Stomach (tissue), 4 donors: ENCODE data around the gene MSMP.

Experiments
- EP300 ChIP-seq: sonication (generic); formaldehyde crosslinking; IDR thresholded peaks from one replicate; pipeline ENCODE4 v1.6.1; 2017; ENCODE audit warnings: antibody characterized with exemption
- POLR2A ChIP-seq, 4 donors: fragments of 450-650 bp; IDR thresholded peaks; one replicate each; pipeline ENCODE4 v1.6.1; 2016; ENCODE audit warnings: antibody characterized with exemption in 4 of 4, control low read depth in 2 of 4, mild to moderate bottlenecking in 1 of 4, moderate library complexity in 1 of 4
- TF ChIP-seq, protein P1 (sequence below), 7 experiments: fragments of 450-650 bp in 4 of 7; fragments of 200-600 bp in 3 of 7; sonication (generic) in 3 of 7; IDR thresholded peaks; one replicate each; pipeline ENCODE4 v1.5.1; 2016 to 2019; ENCODE audit warnings: antibody characterized with exemption in 7 of 7, control low read depth in 2 of 7, mild to moderate bottlenecking in 1 of 7

DNA sequence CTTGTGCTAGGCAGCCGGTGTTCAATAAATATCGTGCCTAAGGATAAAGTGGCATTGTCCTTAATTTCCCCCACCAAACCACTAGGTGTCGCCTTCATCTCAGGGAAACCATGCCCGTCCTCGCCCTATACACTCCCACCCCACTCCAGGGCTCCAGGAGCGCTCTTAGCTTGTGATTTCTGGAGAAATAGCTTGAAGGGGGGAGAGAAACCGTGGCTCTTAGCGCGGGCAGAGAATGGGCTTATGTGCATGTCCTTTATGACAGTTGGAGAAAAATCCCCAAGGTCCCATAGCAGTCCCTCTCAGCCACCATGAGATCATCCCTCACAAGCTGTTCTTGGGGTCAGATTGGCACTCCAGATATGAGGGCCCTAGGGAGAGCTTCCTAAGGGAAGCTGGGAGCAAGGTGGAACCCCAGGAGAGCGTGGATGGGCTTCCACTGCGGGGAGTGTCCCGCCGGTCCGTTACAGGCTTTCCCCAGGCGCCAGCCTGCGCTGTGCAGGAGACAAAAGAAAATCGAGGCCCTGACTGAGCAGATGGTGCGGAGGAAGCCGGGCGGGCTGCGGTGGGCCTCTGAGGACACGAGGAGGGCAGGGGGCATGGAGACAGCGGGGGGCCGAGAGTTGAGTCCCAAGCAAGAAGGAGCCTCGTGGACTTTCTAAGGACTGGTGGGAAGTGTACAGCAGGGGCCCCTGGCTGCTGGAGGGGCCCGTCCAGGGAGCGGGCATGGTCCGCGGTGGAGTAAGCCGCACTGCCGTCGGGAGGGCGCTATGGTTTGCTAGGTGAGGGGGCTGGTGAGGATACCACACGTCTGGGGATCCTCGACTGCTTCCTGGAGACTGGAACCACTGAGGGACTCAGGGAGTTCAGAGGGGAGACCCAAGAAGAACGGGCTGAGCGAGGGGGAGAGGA lies 36.6 kb upstream of the MSMP start:
- TF ChIP-seq, protein P1, sequence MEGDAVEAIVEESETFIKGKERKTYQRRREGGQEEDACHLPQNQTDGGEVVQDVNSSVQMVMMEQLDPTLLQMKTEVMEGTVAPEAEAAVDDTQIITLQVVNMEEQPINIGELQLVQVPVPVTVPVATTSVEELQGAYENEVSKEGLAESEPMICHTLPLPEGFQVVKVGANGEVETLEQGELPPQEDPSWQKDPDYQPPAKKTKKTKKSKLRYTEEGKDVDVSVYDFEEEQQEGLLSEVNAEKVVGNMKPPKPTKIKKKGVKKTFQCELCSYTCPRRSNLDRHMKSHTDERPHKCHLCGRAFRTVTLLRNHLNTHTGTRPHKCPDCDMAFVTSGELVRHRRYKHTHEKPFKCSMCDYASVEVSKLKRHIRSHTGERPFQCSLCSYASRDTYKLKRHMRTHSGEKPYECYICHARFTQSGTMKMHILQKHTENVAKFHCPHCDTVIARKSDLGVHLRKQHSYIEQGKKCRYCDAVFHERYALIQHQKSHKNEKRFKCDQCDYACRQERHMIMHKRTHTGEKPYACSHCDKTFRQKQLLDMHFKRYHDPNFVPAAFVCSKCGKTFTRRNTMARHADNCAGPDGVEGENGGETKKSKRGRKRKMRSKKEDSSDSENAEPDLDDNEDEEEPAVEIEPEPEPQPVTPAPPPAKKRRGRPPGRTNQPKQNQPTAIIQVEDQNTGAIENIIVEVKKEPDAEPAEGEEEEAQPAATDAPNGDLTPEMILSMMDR (IDR thresholded peaks at IDR 0.05): peak in 5 of 7 experiments; percentile 80 to 95 (median 90)
- TF ChIP-seq EP300 (no peak), POLR2A (IDR thresholded peaks at IDR 0.05) (no peak)
